Hepatocyte (in vitro differentiated cells): ENCODE measurements around the gene NPAS3.

Source experiments
- CTCF ChIP-seq: fragments of 200-600 bp; sonication (generic); IDR thresholded peaks from 2 replicates; pipeline ENCODE4 v1.5.1; 2016; ENCODE audit warnings: antibody characterized with exemption, mild to moderate bottlenecking; ENCODE audit not compliant: poor library complexity
- EZH2 ChIP-seq: fragments of 200-600 bp; sonication (generic); IDR thresholded peaks from 2 replicates; pipeline ENCODE4 v1.6.1; 2016; ENCODE audit warnings: antibody characterized with exemption, mild to moderate bottlenecking, borderline replicate concordance
- EZH2phosphoT487 ChIP-seq: fragments of 200-600 bp; sonication (generic); IDR thresholded peaks from one replicate; pipeline ENCODE4 v1.6.1; 2018; ENCODE audit warnings: antibody characterized with exemption, mild to moderate bottlenecking, low read depth, moderate library complexity; ENCODE audit not compliant: unreplicated experiment, severe bottlenecking

GRCh38 chr14:33206981-33207380 is 268.3 kb downstream of the NPAS3 start:
- no peak for TF ChIP-seq CTCF
- no peak for TF ChIP-seq EZH2phosphoT487
- TF ChIP-seq EZH2, result no peak
